HG03139 (cell line): ENCODE data around the gene FSTL3.

ENCODE experiments used
- ATAC-seq: cut with Tn5 transposase; IDR thresholded peaks from one replicate; pipeline ENCODE4 v1.9.1; 2021; ENCODE audit not compliant: unreplicated experiment

Gene FSTL3

DNA sequence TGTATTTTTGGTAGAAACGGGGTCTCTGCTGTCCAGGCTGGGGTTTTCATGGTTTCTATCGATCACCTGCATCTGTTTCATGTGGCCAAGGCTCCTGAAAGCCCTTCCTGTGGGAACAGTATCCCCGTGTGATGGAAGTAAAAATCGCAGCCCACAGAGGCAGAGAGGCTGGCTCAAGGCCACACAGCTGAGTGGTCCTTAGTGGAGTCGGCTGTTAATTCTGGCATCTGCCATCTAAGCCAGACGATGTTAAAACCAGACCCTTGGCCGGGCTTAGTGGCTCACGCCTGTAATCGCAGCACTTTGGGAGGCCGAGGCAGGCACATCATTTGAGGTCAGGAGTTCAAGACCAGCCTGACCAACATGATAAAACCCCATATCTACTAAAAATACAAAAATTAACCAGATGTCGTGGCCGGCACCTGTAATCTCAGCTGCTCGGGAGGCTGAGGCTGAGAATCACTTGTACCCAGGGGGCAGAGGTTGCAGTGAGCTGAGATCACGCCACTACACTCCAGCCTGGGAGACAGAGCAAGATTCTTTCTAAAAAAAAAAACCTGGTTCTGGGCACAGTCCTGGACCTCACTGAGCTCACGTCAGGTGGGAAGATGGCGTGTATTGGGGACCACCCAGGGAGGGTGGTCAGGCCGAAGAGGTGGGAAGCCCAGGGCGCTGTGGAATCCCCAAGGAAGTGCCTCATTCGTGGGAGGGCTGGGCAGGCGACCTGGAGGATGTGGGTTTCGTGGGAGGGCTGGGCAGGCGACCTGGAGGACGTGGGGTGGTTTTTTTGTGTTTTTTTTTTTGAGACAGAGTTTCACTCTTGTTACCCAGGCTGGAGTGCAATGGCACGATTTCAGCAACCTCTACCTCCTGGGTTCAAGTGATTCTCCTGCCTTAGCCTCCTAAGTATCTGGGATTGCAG is 56.2 kb downstream of the FSTL3 start:
- no peak for ATAC-seq
